ENCODE data around the gene ETFA.

The ETFA gene

DNA sequence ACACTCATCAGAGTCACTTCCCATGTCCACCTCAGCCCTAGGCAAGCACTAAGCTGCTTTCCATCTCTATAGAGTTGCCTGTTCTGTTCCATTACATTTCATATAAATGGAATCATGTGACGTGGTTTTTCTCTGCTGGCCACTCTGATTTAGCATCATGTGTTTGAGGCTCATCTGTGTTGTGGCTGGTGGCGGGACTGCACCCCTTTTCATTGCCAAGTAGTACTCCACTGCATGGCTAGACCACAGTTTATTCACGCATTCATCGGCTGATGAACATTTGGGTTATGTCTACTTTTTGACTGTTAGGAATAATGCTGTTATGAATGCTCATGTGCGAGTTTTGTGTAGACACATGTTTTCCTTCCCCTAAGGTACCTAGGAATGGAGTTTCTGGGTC lies 136.6 kb downstream of the ETFA start:
- DNase-seq (ENCODE audit: extremely low spot score): no peak
- ChIA-PET POLR2A (no interaction called here), CTCF (interaction anchor here (1.5 kb wide), 1 partner anchor 11 kb away, joined by 3 read pairs; no protein-coding TSS in a partner anchor)
- TF ChIP-seq, protein P1, sequence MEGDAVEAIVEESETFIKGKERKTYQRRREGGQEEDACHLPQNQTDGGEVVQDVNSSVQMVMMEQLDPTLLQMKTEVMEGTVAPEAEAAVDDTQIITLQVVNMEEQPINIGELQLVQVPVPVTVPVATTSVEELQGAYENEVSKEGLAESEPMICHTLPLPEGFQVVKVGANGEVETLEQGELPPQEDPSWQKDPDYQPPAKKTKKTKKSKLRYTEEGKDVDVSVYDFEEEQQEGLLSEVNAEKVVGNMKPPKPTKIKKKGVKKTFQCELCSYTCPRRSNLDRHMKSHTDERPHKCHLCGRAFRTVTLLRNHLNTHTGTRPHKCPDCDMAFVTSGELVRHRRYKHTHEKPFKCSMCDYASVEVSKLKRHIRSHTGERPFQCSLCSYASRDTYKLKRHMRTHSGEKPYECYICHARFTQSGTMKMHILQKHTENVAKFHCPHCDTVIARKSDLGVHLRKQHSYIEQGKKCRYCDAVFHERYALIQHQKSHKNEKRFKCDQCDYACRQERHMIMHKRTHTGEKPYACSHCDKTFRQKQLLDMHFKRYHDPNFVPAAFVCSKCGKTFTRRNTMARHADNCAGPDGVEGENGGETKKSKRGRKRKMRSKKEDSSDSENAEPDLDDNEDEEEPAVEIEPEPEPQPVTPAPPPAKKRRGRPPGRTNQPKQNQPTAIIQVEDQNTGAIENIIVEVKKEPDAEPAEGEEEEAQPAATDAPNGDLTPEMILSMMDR (IDR thresholded peaks at IDR 0.05; ENCODE audit: control extremely low read depth, extremely low read depth, low read depth, missing control alignments): no peak

DNA sequence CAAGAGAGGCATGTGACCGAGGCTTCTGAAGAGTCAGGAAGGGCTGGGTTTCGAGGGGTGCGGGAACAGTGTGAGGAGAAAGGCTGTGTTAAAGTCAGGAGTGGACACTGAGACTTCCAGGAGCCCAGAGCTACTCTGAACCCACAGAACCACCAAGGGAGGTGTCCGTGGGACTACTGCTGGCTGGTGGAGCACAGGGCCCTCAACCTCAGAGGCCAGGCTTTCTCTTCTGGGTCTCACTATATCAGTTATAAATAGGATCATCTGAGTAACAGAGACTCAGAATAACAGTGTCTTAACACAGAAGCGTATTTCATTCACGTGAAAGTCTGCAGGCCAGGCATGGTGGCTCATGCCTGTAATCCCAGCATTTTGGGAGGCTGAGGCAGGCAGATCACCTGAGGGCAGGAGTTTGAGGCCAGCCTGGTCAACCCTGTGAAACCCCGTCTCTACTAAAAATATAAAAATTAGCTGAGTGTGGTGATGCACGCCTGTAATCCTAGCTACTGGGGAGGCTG lies 137.9 kb downstream of the ETFA start:
- TF ChIP-seq, protein P1 (IDR thresholded peaks at IDR 0.05; ENCODE audit: control extremely low read depth, extremely low read depth, low read depth, missing control alignments): no peak
- ChIA-PET CTCF (interaction anchor here (1.0 to 1.5 kb wide), 3 partner anchors 11 to 25 kb away, joined by 3 to 4 read pairs (median 3); no protein-coding TSS in a partner anchor), POLR2A (no interaction called here)
- DNase-seq (ENCODE audit: extremely low spot score): no peak

DNA sequence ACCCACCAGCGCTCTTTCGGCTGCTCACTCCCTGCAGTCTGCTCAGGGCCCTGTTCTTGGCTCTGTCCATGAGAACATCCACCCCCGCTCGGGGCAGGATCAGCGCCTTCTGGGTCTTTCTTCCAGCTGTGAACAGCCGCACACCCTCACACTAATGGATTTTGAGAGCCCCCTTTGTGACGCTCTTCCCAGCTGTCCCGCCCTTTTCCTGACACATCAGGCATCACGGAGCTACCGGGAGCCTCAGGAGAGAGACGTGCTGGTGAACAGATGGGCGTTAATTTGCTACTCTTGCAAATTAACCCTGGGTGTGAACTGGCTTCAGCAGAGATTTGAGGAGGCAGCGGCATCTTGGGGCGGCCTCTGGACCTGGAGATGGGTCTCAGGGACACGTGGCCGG lies 138.5 kb downstream of the ETFA start:
- POLR2A ChIA-PET: no interaction called here
- TF ChIP-seq, protein P1 (IDR thresholded peaks at IDR 0.05; ENCODE audit: control extremely low read depth, extremely low read depth, low read depth, missing control alignments): no peak
- CTCF ChIA-PET: interaction anchor here (1.0 to 1.5 kb wide), 3 partner anchors 11 to 24 kb away, joined by 3 to 4 read pairs (median 3); no protein-coding TSS in a partner anchor
- no peak for DNase-seq (ENCODE audit: extremely low spot score)

DNA sequence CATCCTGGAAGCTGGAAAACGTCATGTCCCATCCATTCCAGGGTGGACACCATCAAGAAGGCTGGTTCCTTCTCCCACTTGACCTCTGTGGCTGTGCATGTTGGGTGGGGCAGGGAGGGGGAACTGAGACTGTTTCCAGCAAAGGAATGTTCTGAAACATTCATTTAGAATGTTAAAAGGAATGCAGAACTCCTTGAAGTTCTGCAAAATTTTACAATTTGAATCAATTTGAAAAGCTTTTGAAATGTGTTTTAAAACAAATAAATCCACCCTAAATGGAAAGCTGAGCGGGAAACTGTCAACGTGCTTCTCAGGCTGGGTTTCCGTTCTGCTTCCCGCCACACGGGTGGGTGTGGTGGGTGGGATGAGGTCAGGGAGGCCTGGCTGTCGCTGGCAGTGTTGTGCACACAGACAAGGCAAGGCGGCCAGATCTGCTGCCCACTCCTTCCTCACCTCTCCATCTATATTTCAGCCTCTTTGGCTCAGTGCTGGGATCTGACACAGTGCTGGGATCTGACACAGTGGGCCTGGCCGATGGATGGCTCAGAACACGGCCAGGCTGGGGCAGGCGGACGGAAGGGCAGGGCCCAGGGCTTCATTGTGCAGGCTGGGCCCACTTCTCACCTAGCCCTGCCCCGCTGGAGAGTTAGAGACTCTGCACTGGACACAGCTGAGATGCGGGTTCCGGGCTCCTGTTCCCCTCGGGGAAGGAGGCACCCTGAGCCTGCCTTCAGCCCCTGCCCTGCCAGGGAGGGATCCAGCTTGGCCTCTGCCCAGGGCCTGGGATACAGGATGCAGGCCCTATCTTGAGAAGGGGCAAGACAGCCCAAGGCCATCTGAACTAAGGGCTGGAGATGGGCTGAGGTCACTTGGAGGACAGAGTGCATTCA lies 141.1 kb downstream of the ETFA start:
- ChIA-PET POLR2A (no interaction called here), CTCF (interaction anchor here (1.2 to 8.4 kb wide), 3 partner anchors 11 to 21 kb away, joined by 3 to 73 read pairs (median 17); no protein-coding TSS in a partner anchor)
- TF ChIP-seq, protein P1 (IDR thresholded peaks at IDR 0.05; ENCODE audit: control extremely low read depth, extremely low read depth, low read depth, missing control alignments): no peak
- DNase-seq (ENCODE audit: extremely low spot score): no peak

DNA sequence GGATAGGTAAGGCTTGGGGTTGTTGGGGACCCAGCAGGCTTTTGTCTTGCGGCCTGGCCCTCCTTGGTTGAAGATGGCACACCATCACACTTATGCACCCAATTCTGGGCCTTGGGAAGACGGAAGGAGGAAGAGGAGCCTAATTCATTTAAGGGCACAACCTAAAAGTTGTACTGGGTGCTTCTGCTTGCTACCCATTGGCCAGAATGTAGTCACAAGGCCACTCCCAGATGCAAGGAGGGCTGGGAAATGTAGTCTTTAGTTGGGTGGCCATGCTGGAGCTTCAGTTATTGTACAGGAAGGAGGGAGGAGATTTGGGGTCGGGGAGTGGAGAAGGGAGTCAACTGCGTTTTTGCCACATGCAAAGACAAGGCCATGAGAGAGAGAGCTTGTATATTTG lies 142.3 kb downstream of the ETFA start:
- ChIA-PET POLR2A (no interaction called here), CTCF (interaction anchor here (1.1 to 8.4 kb wide), 4 partner anchors 9 to 19 kb away, joined by 3 to 73 read pairs (median 10); no protein-coding TSS in a partner anchor)
- TF ChIP-seq, protein P1 (IDR thresholded peaks at IDR 0.05; ENCODE audit: control extremely low read depth, extremely low read depth, low read depth, missing control alignments): no peak
- DNase-seq (ENCODE audit: extremely low spot score): no peak

DNA sequence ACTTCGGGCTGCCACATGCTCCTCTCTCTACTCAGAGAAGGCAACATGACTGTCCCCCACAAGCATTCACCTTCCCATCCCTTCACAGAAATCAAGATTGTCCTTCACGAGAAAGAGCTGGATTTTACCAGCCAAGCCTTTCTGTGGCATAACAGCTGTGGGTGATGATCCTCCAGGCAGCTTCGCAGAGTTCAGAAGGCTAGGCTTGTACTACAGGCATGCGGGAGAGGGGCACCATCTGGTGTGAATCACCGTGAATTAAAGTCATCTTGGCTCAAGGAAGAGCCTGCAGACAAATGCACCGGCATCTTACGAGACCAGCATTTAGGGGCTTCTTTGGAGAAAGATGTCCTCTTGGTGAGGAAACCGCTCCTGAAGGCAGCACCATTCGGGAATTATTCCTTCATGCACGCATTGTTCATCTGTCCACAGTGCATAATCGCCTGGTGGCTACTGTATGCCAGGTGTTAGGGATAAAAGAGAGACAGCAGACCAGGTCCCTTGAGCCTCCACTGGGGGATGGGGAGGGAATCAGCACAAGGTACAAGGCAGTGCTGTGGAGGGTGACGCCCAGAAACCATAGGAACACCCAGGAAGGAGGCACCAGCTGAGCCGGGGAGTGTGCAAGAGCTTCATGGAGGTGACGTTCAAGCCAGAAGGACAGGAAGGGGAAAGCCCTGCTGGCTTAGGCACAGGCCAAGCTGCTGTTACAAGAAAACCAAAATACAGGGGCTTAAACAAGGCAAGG lies 142.9 kb downstream of the ETFA start:
- no peak for DNase-seq (ENCODE audit: extremely low spot score)
- TF ChIP-seq, protein P1 (IDR thresholded peaks at IDR 0.05; ENCODE audit: control extremely low read depth, extremely low read depth, low read depth, missing control alignments): no peak
- CTCF ChIA-PET: interaction anchor here (1.1 to 8.4 kb wide), 5 partner anchors 9 to 30 kb away, joined by 3 to 73 read pairs (median 16); no protein-coding TSS in a partner anchor
- POLR2A ChIA-PET: no interaction called here
